SK-N-SH (cell line): ENCODE data around the gene TMEM131. TPM values are rescaled to one million over a fixed set of nuclear protein-coding genes. Genes with fewer than 3 reads are reported as not detected.

ENCODE experiments used
- CTCF ChIA-PET: fragments of 300-600, 350-600 bp; formaldehyde crosslinking; extraction: SDS; loops from one replicate; lab custom pipeline; 2021; lab: Yijun Ruan, JAX
- POLR2A ChIA-PET: fragments of 350-600 bp; sonication (Branson Sonifier 250); formaldehyde crosslinking; extraction: SDS; loops from one replicate; lab custom pipeline; 2020; ENCODE audit warnings: antibody characterized with exemption, inconsistent platforms; lab: Yijun Ruan, JAX
- DNase-seq: peaks from one replicate; pipeline ENCODE4 v3.0.0; 2012
- H2AFZ ChIP-seq: fragments of 200-600 bp; sonication (generic); 2 replicates; pipeline ENCODE4 v1.8.1; 2016; ENCODE audit warnings: antibody characterized with exemption, mild to moderate bottlenecking, low read depth
- H3F3A ChIP-seq: fragments of 200-600 bp; sonication (generic); replicated peaks from 2 replicates; pipeline ENCODE3; 2016; ENCODE audit warnings: antibody characterized with exemption, mild to moderate bottlenecking; ENCODE audit not compliant: insufficient read depth
- H3K27ac ChIP-seq, 2 experiments: fragments of 200-500 bp in 1 of 2; fragments of 200-600 bp in 1 of 2; sonication (Bioruptor generic) in 1 of 2; sonication (generic), shearing (Covaris generic) in 1 of 2; 2 replicates each; pipeline versions ENCODE4 v1.5.1 to v1.6.1; 2014 to 2016; ENCODE audit warnings: low read depth in 2 of 2, inconsistent platforms in 1 of 2, low read length in 1 of 2, mild to moderate bottlenecking in 1 of 2, mixed read lengths in 1 of 2
- H3K27me3 ChIP-seq: fragments of 200-600 bp; sonication (generic), shearing (Covaris generic); 2 replicates; pipeline ENCODE4 v1.6.1; 2016; ENCODE audit warnings: mixed run types; ENCODE audit not compliant: insufficient read depth
- H3K36me3 ChIP-seq, 2 experiments: fragments of 200-500 bp in 1 of 2; fragments of 200-600 bp in 1 of 2; sonication (Bioruptor generic) in 1 of 2; sonication (generic) in 1 of 2; replicated peaks in 1 of 2; 2 replicates each; pipeline versions ENCODE3 to v1.5.1; 2014 to 2016; ENCODE audit warnings: low read length in 1 of 2, mild to moderate bottlenecking in 1 of 2; ENCODE audit not compliant: insufficient read depth in 2 of 2, control insufficient read depth in 1 of 2
- H3K4me1 ChIP-seq, 2 experiments: fragments of 200-500 bp in 1 of 2; fragments of 200-600 bp in 1 of 2; sonication (Bioruptor generic) in 1 of 2; sonication (generic), shearing (Covaris generic) in 1 of 2; 2 replicates each; pipeline versions ENCODE4 v1.5.1 to v1.6.1; 2014 to 2016; ENCODE audit warnings: low read depth in 1 of 2, low read length in 1 of 2, mixed run types in 1 of 2; ENCODE audit not compliant: insufficient read depth in 2 of 2, control insufficient read depth in 1 of 2
- H3K4me2 ChIP-seq: fragments of 200-600 bp; sonication (generic), shearing (Covaris generic); 2 replicates; pipeline ENCODE4 v1.6.1; 2017; ENCODE audit warnings: mixed run types
- H3K4me3 ChIP-seq, 2 experiments: fragments of 200-500 bp in 1 of 2; fragments of 200-600 bp in 1 of 2; sonication (Bioruptor generic) in 1 of 2; sonication (generic), shearing (Covaris generic) in 1 of 2; 2 replicates each; pipeline versions ENCODE4 v1.5.1 to v1.8.1; 2014 to 2016; ENCODE audit warnings: low read depth in 2 of 2, inconsistent platforms in 1 of 2, low read length in 1 of 2, mild to moderate bottlenecking in 1 of 2, mixed read lengths in 1 of 2, moderate library complexity in 1 of 2
- H3K79me2 ChIP-seq: fragments of 200-600 bp; sonication (generic); 2 replicates; pipeline ENCODE4 v1.8.1; 2017; ENCODE audit warnings: mild to moderate bottlenecking; ENCODE audit not compliant: insufficient read depth
- H3K9ac ChIP-seq: fragments of 200-600 bp; sonication (generic); 2 replicates; pipeline ENCODE4 v1.6.1; 2017; ENCODE audit warnings: mixed run types
- H3K9me2 ChIP-seq: fragments of 200-600 bp; sonication (generic); 2 replicates; pipeline ENCODE4 v1.6.1; 2017; ENCODE audit warnings: mixed run types
- H3K9me3 ChIP-seq: fragments of 200-600 bp; sonication (generic); 2 replicates; pipeline ENCODE4 v1.6.1; 2017; ENCODE audit warnings: mixed run types, mild to moderate bottlenecking, moderate library complexity
- H4K20me1 ChIP-seq: fragments of 200-600 bp; sonication (generic); 2 replicates; pipeline ENCODE4 v1.6.1; 2017; ENCODE audit warnings: mild to moderate bottlenecking, mixed run types; ENCODE audit not compliant: insufficient read depth
- CTCF ChIP-seq: fragments of 200-600 bp; sonication (generic); IDR thresholded peaks from 2 replicates; pipeline ENCODE4 v1.6.1; 2017; ENCODE audit warnings: antibody characterized with exemption, mild to moderate bottlenecking, moderate library complexity
- EP300 ChIP-seq, 2 experiments: IDR thresholded peaks; 2 replicates each; pipeline versions ENCODE4 v1.4.0 to v1.6.1; 2012; ENCODE audit warnings: borderline replicate concordance in 1 of 2, low read depth in 1 of 2, low read length in 1 of 2
- GATA2 ChIP-seq: sonication (generic); formaldehyde crosslinking; IDR thresholded peaks from 2 replicates; pipeline ENCODE4 v1.5.0; 2020; ENCODE audit warnings: mild to moderate bottlenecking, missing genetic modification reagents
- JUND ChIP-seq: IDR thresholded peaks from 2 replicates; pipeline ENCODE4 v1.4.0; 2012
- MEF2A ChIP-seq: IDR thresholded peaks from 2 replicates; pipeline ENCODE4 v1.4.0; 2012; ENCODE audit warnings: low read depth, borderline replicate concordance
- MXI1 ChIP-seq: IDR thresholded peaks from 2 replicates; pipeline ENCODE4 v1.6.1; 2012; ENCODE audit warnings: mild to moderate bottlenecking, low read depth, low read length, improper control_type of control experiment
- NFIC ChIP-seq: IDR thresholded peaks from 2 replicates; pipeline ENCODE4 v1.4.0; 2012; ENCODE audit warnings: borderline replicate concordance
- PBX3 ChIP-seq: IDR thresholded peaks from 2 replicates; pipeline ENCODE4; 2012
- RAD21 ChIP-seq: IDR thresholded peaks from 2 replicates; pipeline ENCODE4 v1.6.1; 2012; ENCODE audit warnings: mild to moderate bottlenecking, low read length
- RCOR1 ChIP-seq: fragments of 150-350 bp; IDR thresholded peaks from 2 replicates; pipeline ENCODE4 v1.6.1; 2017; ENCODE audit warnings: antibody characterized with exemption, low read length
- RXRA ChIP-seq: IDR thresholded peaks from 2 replicates; pipeline ENCODE4 v1.4.0; 2012; ENCODE audit warnings: low read depth, mild to moderate bottlenecking, borderline replicate concordance
- SIN3A ChIP-seq: IDR thresholded peaks from 2 replicates; pipeline ENCODE4 v1.6.1; 2012; ENCODE audit warnings: low read depth, mild to moderate bottlenecking, low read length, moderate library complexity, borderline replicate concordance
- TAF1 ChIP-seq: IDR thresholded peaks from 2 replicates; pipeline ENCODE4 v1.6.1; 2012; ENCODE audit warnings: low read depth, mild to moderate bottlenecking, low read length, moderate library complexity, borderline replicate concordance
- TCF12 ChIP-seq: IDR thresholded peaks from 2 replicates; pipeline ENCODE4 v1.4.0; 2012
- TEAD4 ChIP-seq: IDR thresholded peaks from 2 replicates; pipeline ENCODE4 v1.4.0; 2012; ENCODE audit warnings: mild to moderate bottlenecking, borderline replicate concordance; ENCODE audit not compliant: insufficient read depth
- USF1 ChIP-seq: IDR thresholded peaks from 2 replicates; pipeline ENCODE4 v1.4.0; 2012; ENCODE audit warnings: low read depth, borderline replicate concordance
- YY1 ChIP-seq: IDR thresholded peaks from 2 replicates; pipeline ENCODE4 v1.4.0; 2012; ENCODE audit warnings: low read depth, mild to moderate bottlenecking
- WGBS: methylation state at CpG from one replicate; pipeline ENCODE4 v1.1.6; 2017; ENCODE audit warnings: low lambda C conversion rate; 5-methylcytosine and 5-hydroxymethylcytosine counted together
- polyA plus RNA-seq, 3 experiments: library from polyadenylated mRNA; depleted of rRNA; stranded (reverse); fragments of >200 nt; gene quantifications; 2 replicates each; pipeline ENCODE4 v1.2.3, GENCODE V29; 2012

The TMEM131 gene
- polyA plus RNA-seq, 1 of the 3 experiments (the other 2 are of a cell fraction), result 9.1 TPM

- peak overlapping the region in 1 of 2 experiments; percentile 44; a peak in 1 of 4 replicates for H3K27ac ChIP-seq
- H3K9ac ChIP-seq, result no peak overlapping the region
- peaks cover 6% of the 10 kb centered on the region for H3F3A ChIP-seq
- no peaks in the 10 kb centered on the region for H3K9me2 ChIP-seq
- peak; percentile 2 for TF ChIP-seq TCF12
- TF ChIP-seq YY1, result no peak
- no peak for TF ChIP-seq CTCF
- no peak for TF ChIP-seq TAF1
- TF ChIP-seq GATA2 (CRISPR knock-in tag), result no peak
- no peak for TF ChIP-seq USF1
- no peak for TF ChIP-seq PBX3
- no peak for TF ChIP-seq NFIC
- no peaks in the 10 kb centered on the region for H3K27me3 ChIP-seq
- peak overlapping the region; percentile 48; the same call in 1 of the 2 replicates for H3K4me2 ChIP-seq
- 64% methylated on average over 5 of the region's 5 CpGs for WGBS
- H3K9me3 ChIP-seq, result no peaks in the 10 kb centered on the region
- H3K36me3 ChIP-seq, result no peaks in the 10 kb centered on the region
- ChIA-PET POLR2A (no interaction called here), CTCF (interaction anchor here (0.6 to 1.5 kb wide), 2 partner anchors 16 to 21 kb away, joined by 3 to 4 read pairs; no protein-coding TSS in a partner anchor)
- no peak overlapping the region for H2AFZ ChIP-seq
- no peak for DNase-seq
- H4K20me1 ChIP-seq, result peaks cover 46% of the 10 kb centered on the region
- no peak overlapping the region for H3K4me3 ChIP-seq
- H3K4me1 ChIP-seq, result peaks cover 3 to 20% of the 10 kb centered on the region in 2 experiments; a peak in 3 of 4 replicates
- H3K79me2 ChIP-seq, result peaks cover 76% of the 10 kb centered on the region
Measured at GRCh38 chr2:97936199-97936598, 59.5 kb downstream of the TMEM131 start.

GRCh38 chr2:97935719-97936161, 60.0 kb downstream of the TMEM131 start:
- ChIA-PET POLR2A (no interaction called here), CTCF (interaction anchor here (0.6 to 1.5 kb wide), 2 partner anchors 16 to 22 kb away, joined by 3 to 4 read pairs; no protein-coding TSS in a partner anchor)
- peak; percentile 21 for DNase-seq
- no peaks in the 10 kb centered on the region for H3K9me2 ChIP-seq
- peaks cover 3 to 20% of the 10 kb centered on the region in 2 experiments; a peak in 3 of 4 replicates for H3K4me1 ChIP-seq
- H4K20me1 ChIP-seq, result peaks cover 48% of the 10 kb centered on the region
- 0% methylated on average over 2 of the region's 2 CpGs for whole genome bisulfite sequencing
- no peak overlapping the region for H3K4me3 ChIP-seq
- no peak overlapping the region for H3K9ac ChIP-seq
- H3K79me2 ChIP-seq, result peaks cover 77% of the 10 kb centered on the region
- peaks cover 6% of the 10 kb centered on the region for H3F3A ChIP-seq
- H2AFZ ChIP-seq, result no peak overlapping the region
- H3K36me3 ChIP-seq, result no peaks in the 10 kb centered on the region
- peak; percentile 83 for TF ChIP-seq GATA2 (CRISPR knock-in tag)
- TF ChIP-seq JUND, result peak; percentile 13; the same call in 1 of the 2 replicates
- TF ChIP-seq RXRA, result no peak
- peak; percentile 71 for TF ChIP-seq TCF12
- peak; percentile 20 to 37; a peak in 1 of 4 replicates for TF ChIP-seq EP300 (IDR thresholded peaks at IDR 0.05; ENCODE audit: borderline replicate concordance in 1 of 2, low read depth in 1 of 2, low read length in 1 of 2)
- peak; percentile 41; the same call in 1 of the 2 replicates for TF ChIP-seq PBX3
- 0 out of 2 replicates have a peak, but pooled peaks have one; percentile 18 for TF ChIP-seq SIN3A
- peak; percentile 38; the same call in 1 of the 2 replicates for TF ChIP-seq TEAD4
- peak; percentile 31; the same call in 1 of the 2 replicates for TF ChIP-seq RCOR1
- no peak for TF ChIP-seq TAF1
- 0 out of 2 replicates have a peak, but pooled peaks have one; percentile 7 for TF ChIP-seq RAD21
- no peak for TF ChIP-seq MEF2A
- peak; percentile 70 for TF ChIP-seq MXI1
- TF ChIP-seq NFIC, result peak; percentile 34
- peak overlapping the region in 1 of 2 experiments; percentile 44; a peak in 1 of 4 replicates for H3K27ac ChIP-seq
- H3K9me3 ChIP-seq, result no peaks in the 10 kb centered on the region
- H3K4me2 ChIP-seq, result peak overlapping the region; percentile 48; the same call in 1 of the 2 replicates
- no peaks in the 10 kb centered on the region for H3K27me3 ChIP-seq
